HepG2 (cell line): Measurements from ENCODE around the gene ZNF527. TPM values are rescaled to one million over a fixed set of nuclear protein-coding genes. Genes with fewer than 3 reads are reported as not detected.
A peak's percentile ranks its signal among the peaks of the same experiment; 100 is the strongest.

Source experiments
- BRCA1 ChIP-seq: sonication (generic); formaldehyde crosslinking; IDR thresholded peaks from 2 replicates; pipeline ENCODE4 v1.4.0; 2020; ENCODE audit warnings: missing genetic modification reagents
- GABPB1 ChIP-seq: IDR thresholded peaks from 2 replicates; pipeline ENCODE4 v1.6.1; 2016; ENCODE audit warnings: mild to moderate bottlenecking, missing genetic modification reagents, moderate library complexity, missing compliant biosample characterization
- HNF4A ChIP-seq: sonication (generic); formaldehyde crosslinking; IDR thresholded peaks from 2 replicates; pipeline ENCODE4 v1.4.0; 2020; ENCODE audit warnings: missing genetic modification reagents
- MTA1 ChIP-seq: sonication (generic); formaldehyde crosslinking; IDR thresholded peaks from 2 replicates; pipeline ENCODE4 v1.4.0; 2020; ENCODE audit warnings: missing genetic modification reagents, mild to moderate bottlenecking, borderline replicate concordance
- TBL1XR1 ChIP-seq: fragments of 150-350 bp; IDR thresholded peaks from 2 replicates; pipeline ENCODE4 v1.6.1; 2014; ENCODE audit warnings: borderline replicate concordance, low read length; ENCODE audit not compliant: partially characterized antibody
- THAP11 ChIP-seq: IDR thresholded peaks from 2 replicates; pipeline ENCODE4 v1.6.1; 2016; ENCODE audit warnings: missing biosample characterization, missing genetic modification reagents
- ZNF224 ChIP-seq: sonication (generic); formaldehyde crosslinking; IDR thresholded peaks from 2 replicates; pipeline ENCODE4 v1.5.0; 2020; ENCODE audit warnings: mild to moderate bottlenecking, missing genetic modification reagents
- ZNF296 ChIP-seq: sonication (generic); formaldehyde crosslinking; conservative IDR thresholded peaks from 2 replicates; pipeline ENCODE4 v1.5.0; 2020; ENCODE audit warnings: mild to moderate bottlenecking, missing genetic modification reagents
- ZNF841 ChIP-seq: sonication (generic); formaldehyde crosslinking; IDR thresholded peaks from 2 replicates; pipeline ENCODE4 v1.8.1; 2023; ENCODE audit warnings: missing genetic modification reagents, borderline replicate concordance
- polyA plus RNA-seq, 8 experiments: library from polyadenylated mRNA; depleted of rRNA in 3 of 8; stranded (reverse) in 7 of 8; unstranded in 1 of 8; fragments of >200 nt; fragmentation: Illumina TruSeq in 4 of 8; extraction: Trizol in 4 of 8; gene quantifications; 2 replicates each; pipeline versions ENCODE4 v1.2.1 to v1.2.3, GENCODE V29; 2011 to 2016; ENCODE audit warnings: low read depth in 4 of 8, missing spikeins in 1 of 8, mixed read lengths in 1 of 8; ENCODE audit not compliant: insufficient read depth in 1 of 8
- total RNA-seq, 5 experiments: library from RNA; depleted of rRNA; stranded (reverse); fragments of >200 nt; fragmentation: Illumina TruSeq; extraction: Trizol; gene quantifications; 2 replicates each; pipeline ENCODE4 v1.2.3, GENCODE V29; 2016; ENCODE audit warnings: low read depth in 1 of 5
- TF ChIP-seq, protein P1 (sequence below): sonication (generic); formaldehyde crosslinking; IDR thresholded peaks from 2 replicates; pipeline ENCODE4 v1.5.0; 2020; ENCODE audit warnings: mild to moderate bottlenecking, missing genetic modification reagents, borderline replicate concordance
- TF ChIP-seq, protein P2 (sequence below): sonication (generic); formaldehyde crosslinking; IDR thresholded peaks from 2 replicates; pipeline ENCODE4 v1.8.0; 2022; ENCODE audit warnings: missing genetic modification reagents, mild to moderate bottlenecking, inconsistent platforms, borderline replicate concordance
- TF ChIP-seq, protein P3 (sequence below): sonication (generic); formaldehyde crosslinking; IDR thresholded peaks from 2 replicates; pipeline ENCODE4 v1.9.0; 2021; ENCODE audit warnings: missing genetic modification reagents, mild to moderate bottlenecking, borderline replicate concordance

Gene ZNF527
- total and polyA plus RNA-seq, 2 of the 13 experiments (the other 11 are each of a cell fraction or from before 2014, with no cell fraction given): 1.0 to 3.5 TPM

DNA sequence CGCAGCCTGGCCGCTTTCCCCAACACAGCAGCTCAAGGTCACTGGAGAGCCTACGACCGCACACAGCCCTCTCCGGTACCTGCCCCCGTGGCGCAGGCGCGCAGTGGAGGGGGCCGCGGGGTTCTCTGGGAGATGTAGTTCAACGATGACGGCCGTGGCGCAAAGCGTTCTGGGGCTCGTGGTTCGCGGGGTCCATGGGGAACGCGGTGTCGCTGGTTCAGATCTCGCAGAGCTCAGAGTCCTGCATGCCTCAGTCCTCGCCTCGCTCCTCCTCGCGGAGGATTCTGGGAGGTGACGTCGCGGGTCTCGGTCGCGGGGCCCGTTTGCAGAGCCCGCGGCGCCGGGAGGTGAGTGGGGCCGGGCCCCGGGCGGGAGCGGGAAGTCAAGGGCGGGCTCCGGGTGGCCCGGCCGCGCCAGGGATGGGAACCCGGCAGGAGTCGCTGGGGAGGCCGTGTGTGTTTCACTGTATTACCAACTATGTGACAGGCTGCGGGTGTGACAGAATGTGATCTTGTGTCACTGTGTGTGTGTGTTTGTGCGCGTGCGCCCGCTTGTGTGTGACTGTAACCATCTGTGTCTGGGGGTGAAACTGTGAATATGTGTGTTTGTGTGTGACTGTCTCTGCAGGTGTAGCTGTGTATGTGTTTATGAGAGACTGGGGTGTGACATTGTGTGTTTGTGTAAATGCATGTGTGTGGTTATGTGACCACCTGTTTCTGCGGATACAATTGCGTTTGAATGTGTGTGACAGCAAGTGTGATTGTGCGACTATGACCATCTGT lies at the start of gene ZNF527 (continued):
- 0 out of 2 replicates have a peak, but pooled peaks have one; percentile 52 for TF ChIP-seq BRCA1
- TF ChIP-seq HNF4A (CRISPR knock-in tag): peak; percentile 75
- TF ChIP-seq, protein P1, sequence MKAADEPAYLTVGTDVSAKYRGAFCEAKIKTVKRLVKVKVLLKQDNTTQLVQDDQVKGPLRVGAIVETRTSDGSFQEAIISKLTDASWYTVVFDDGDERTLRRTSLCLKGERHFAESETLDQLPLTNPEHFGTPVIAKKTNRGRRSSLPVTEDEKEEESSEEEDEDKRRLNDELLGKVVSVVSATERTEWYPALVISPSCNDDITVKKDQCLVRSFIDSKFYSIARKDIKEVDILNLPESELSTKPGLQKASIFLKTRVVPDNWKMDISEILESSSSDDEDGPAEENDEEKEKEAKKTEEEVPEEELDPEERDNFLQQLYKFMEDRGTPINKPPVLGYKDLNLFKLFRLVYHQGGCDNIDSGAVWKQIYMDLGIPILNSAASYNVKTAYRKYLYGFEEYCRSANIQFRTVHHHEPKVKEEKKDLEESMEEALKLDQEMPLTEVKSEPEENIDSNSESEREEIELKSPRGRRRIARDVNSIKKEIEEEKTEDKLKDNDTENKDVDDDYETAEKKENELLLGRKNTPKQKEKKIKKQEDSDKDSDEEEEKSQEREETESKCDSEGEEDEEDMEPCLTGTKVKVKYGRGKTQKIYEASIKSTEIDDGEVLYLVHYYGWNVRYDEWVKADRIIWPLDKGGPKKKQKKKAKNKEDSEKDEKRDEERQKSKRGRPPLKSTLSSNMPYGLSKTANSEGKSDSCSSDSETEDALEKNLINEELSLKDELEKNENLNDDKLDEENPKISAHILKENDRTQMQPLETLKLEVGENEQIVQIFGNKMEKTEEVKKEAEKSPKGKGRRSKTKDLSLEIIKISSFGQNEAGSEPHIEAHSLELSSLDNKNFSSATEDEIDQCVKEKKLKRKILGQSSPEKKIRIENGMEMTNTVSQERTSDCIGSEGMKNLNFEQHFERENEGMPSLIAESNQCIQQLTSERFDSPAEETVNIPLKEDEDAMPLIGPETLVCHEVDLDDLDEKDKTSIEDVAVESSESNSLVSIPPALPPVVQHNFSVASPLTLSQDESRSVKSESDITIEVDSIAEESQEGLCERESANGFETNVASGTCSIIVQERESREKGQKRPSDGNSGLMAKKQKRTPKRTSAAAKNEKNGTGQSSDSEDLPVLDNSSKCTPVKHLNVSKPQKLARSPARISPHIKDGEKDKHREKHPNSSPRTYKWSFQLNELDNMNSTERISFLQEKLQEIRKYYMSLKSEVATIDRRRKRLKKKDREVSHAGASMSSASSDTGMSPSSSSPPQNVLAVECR (CRISPR knock-in tag): peak; percentile 95
- TF ChIP-seq, protein P2, sequence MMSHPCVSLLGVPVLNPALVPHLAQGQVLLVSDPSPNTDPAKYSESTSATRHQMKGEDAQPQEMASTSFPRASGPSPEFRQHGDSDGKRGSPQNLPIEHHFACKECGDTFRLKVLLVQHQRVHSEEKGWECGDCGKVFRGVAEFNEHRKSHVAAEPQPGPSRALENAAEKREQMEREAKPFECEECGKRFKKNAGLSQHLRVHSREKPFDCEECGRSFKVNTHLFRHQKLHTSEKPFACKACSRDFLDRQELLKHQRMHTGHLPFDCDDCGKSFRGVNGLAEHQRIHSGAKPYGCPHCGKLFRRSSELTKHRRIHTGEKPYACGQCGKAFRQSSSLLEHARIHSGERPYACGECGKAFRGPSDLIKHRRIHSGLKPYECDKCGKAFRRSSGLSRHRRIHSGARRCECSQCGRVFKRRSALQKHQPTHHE (CRISPR knock-in tag): peak; percentile 73; the same call in 1 of the 2 replicates
- TF ChIP-seq ZNF841: peak; percentile 38; the same call in 1 of the 2 replicates
- no peak for TF ChIP-seq ZNF296 (CRISPR knock-in tag)
- TF ChIP-seq MTA1 (CRISPR knock-in tag): no peak
- TF ChIP-seq ZNF224 (CRISPR knock-in tag): no peak; the same call in 1 of the 2 replicates
- TF ChIP-seq, protein P3, sequence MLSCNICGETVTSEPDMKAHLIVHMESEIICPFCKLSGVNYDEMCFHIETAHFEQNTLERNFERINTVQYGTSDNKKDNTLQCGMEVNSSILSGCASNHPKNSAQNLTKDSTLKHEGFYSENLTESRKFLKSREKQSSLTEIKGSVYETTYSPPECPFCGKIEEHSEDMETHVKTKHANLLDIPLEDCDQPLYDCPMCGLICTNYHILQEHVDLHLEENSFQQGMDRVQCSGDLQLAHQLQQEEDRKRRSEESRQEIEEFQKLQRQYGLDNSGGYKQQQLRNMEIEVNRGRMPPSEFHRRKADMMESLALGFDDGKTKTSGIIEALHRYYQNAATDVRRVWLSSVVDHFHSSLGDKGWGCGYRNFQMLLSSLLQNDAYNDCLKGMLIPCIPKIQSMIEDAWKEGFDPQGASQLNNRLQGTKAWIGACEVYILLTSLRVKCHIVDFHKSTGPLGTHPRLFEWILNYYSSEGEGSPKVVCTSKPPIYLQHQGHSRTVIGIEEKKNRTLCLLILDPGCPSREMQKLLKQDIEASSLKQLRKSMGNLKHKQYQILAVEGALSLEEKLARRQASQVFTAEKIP (CRISPR knock-in tag): no peak
- peak; percentile 94 for TF ChIP-seq GABPB1 (CRISPR knock-in tag)
- TF ChIP-seq THAP11 (CRISPR knock-in tag): peak; percentile 100
- TF ChIP-seq TBL1XR1: peak; percentile 48
